NCI-H1436 treated with DMSO at 0.1 percent for 48 hours (cell line): Measurements from ENCODE around the gene IFNGR1.

Source experiments
- DNase-seq: peaks from one replicate; lab custom pipeline; 2025; lab: John Stamatoyannopoulos, UW

IFNGR1 gene

DNA sequence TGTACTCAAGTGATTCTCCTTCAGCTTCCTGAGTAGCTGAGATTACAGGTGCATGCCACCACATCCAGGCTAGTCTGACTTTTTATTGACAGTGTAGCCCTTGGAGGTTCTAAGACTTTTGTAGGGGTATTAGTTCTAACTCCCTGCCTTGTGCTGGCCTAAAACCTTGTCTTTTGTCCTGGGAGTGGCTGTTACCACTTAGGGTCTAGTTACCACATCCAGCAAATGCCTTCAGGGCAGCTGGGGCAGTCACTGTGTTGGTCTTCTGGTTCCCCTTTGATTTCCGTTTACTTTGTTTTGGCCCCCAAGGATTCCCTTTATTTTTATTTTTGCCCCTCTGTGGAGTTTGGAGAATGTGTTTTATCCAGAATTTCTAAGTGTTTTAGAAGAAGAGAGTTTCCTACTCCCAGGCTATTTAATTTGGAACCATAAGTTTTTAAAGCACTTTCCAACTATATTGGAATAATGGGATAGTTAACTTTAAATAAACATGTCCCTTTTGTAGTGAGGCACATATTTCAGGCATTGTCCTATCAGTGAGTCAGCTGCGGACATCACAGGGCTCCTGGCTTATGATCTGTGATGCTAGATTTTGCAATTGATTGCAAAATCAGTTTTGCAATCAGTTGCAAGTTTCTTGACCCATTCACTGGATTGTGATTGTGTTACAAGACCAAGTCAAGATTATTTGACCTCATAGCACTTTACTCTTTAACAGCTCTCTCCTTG lies 70.7 kb downstream of the IFNGR1 start:
- no peak for DNase-seq
